ENCODE measurements around the gene FNDC3B.

DNA sequence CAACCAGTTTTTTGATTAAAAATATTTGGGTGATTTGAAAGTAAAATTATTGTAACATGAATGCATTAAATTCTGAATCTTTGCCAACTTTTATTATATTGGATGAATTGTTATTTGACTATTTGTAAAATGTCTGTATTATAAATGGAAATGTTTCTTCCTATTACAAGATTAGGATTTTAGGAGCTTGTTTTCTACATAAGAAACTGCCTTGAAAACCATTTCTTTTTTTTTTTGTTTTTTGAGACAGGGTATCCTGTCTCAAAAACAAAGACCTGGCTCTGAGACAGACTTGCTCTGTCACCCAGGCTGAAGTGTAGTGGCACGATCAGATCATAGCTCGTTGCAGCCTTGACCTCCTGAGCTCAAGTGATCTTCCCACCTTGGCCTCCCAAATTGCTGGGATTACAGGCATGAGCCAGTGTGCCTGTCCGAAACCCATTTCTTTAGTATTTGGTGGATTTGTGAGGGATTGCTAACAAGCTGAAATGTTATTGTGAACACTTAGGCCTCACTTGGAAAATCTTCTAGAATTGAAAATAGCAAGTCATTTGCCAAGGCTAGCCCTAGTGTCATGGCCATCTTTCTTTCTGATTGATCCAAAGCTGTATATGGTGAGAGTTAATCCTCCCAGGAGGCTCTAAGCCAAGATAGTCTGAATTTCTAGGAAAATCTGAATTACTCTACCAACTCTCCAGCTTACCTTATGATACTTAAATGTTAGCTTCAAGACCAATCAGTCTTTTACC, 100.3 kb downstream of the FNDC3B start:
- TF ChIP-seq, protein P1, sequence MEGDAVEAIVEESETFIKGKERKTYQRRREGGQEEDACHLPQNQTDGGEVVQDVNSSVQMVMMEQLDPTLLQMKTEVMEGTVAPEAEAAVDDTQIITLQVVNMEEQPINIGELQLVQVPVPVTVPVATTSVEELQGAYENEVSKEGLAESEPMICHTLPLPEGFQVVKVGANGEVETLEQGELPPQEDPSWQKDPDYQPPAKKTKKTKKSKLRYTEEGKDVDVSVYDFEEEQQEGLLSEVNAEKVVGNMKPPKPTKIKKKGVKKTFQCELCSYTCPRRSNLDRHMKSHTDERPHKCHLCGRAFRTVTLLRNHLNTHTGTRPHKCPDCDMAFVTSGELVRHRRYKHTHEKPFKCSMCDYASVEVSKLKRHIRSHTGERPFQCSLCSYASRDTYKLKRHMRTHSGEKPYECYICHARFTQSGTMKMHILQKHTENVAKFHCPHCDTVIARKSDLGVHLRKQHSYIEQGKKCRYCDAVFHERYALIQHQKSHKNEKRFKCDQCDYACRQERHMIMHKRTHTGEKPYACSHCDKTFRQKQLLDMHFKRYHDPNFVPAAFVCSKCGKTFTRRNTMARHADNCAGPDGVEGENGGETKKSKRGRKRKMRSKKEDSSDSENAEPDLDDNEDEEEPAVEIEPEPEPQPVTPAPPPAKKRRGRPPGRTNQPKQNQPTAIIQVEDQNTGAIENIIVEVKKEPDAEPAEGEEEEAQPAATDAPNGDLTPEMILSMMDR (conservative IDR thresholded peaks at IDR 0.05; ENCODE audit: low read length), result no peak
- no peak for TF ChIP-seq EZH2phosphoT487 (IDR thresholded peaks at IDR 0.05; ENCODE audit: borderline replicate concordance)

Measured in Loucy (cell line).